ENCODE results near the gene C6.
A peak's percentile ranks its signal among the peaks of the same experiment; 100 is the strongest.
"Not testable (repeated sequence)": the region's sequence is repeated elsewhere in the genome, so short reads cannot be mapped to it uniquely, and the experiment has no call there.

C6 gene

DNA sequence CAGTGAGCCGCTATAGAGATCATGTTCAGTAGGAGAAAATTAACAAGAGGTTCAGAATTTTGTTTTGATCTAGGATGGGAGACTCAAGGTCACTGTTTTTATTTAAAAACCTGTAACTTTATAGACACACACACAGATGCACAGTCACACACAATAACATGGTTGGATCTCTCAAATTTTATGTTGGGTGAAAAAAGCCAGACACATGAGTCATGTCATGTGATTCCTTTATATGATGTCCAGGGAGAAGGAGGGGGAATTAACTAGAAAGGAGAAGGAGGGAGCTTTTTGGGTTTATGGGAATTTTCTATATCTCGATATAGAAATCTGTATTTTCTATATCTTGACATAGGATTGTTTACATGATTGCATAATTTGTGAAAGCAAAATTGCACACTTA lies 17.1 kb downstream of the C6 start:
- DNase-seq = no peak

DNA sequence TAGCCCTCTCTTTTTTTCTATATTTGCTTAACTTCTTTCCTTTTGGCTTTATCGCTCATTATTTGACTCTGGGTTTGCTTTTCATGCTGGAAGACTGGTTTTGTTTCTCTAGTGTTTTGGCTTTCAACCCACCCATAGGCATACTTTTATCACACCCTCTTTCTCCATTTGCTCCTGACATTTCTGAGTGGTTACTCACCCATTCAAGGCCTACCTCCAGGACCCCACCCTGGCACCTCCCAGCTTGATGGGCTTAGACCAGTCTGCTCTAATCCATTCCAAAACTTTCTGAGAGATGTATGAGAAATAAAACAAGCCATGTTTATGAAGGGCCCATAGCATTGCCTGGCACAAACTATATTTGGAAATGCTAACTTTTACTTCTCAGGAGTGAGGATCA lies 18.1 kb downstream of the C6 start:
- DNase-seq = no peak

- no peak for DNase-seq
Observed at GRCh38 chr5:41194339-41194738, 19.0 kb downstream of the C6 start.

GRCh38 chr5:41193456-41194205 lies 19.7 kb downstream of the C6 start:
- DNase-seq = peak; percentile 63

- no peak for DNase-seq
Observed at GRCh38 chr5:41191249-41191648, 22.1 kb downstream of the C6 start.

DNA sequence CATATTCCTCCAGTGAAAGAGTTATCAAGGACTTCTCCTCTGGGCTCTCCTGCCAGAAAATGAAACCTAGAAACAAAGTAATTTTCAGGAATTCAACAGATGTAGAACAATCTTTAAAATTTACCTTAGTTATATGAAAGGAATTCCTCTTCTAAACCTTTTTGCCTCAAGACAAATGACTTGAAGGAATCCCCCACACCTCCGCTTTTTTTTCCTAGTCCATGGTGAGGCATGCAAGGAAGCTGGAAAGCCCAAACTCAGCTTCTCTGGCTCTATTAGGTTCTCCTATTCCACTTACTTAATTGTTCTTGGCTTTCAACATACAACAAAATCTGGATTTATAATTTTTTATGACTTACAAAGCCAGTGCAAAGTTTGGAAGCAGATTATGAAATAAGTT lies 27.2 kb downstream of the C6 start:
- DNase-seq = no peak

DNA sequence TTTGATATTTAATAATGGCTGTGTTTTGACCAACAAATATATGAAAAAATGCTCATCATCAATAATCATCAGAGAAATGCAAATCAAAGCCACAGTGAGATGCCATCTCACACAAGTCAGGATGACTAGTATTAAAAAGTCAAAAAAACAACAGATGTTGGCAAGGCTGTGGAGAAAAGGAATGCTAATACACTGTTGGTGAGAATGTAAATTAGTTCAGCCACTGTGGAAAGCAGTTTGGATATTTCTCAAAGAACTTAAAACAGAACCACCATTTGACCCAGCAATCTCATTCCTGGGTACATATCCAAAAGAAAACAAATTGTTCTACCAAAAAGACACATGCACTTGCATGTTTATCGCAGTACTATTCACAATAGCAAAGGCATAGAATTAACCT lies 30.0 kb downstream of the C6 start:
- not testable (repeated sequence) for DNase-seq

GRCh38 chr5:41182666-41183065 lies 30.7 kb downstream of the C6 start:
- no peak for DNase-seq

DNA sequence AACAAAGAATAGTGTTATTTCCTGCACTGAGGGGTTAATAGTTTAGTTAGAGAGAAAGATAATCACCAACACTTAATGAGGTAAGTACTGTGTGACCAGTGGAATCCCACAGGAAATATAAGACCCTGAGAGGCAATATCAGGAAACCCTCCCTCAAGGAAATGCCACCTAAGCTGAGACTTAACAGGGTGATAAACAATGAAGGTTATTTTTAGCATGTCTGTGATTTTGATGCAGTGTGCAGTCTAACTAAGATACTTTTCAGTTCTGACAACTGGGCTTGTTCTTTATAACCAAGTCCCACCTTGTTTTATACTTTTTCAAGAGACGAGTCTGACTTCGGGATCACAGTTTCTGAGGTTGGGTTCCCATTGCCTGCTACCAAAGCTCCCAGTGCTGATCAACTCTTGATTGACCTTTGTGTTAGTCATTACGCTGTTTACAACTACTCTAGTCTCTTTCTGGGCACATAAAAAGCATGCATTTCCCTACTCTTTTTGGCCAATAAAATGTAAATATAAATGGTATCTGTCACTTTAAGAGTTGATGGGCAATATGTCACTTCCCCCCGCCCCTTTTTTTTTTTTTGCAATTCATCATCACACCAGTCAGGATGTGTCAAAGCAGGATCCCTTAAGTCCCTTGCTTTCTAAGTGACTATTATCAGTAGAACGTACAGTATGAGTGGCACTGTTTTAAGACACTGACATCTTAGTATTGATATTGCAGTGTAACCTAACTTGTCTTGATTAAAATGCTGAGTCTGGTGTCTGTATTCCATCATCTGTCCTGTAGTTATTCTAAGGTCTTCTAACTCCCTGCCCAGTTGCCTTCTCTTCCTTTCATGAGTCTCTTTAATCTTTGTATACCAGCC lies 31.4 kb downstream of the C6 start:
- no peak for DNase-seq

DNA sequence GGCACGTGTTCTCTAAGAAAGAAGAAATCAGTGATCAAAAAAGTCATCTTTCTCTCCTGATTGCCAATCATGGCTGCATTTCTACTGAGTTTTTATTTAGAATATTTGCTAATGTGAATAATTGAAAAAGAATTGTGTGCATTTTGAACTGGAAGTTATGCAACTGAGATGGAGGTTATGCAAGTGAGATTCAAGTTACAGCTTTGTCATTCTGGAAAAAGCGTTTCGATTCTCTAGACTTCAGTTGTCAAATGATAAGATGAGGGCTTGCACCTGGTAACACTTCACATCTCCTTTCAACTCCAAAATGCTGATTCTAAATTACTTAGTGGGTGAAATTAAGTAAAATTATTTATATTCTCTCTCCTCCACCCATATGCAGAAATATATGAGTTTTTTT lies 36.4 kb downstream of the C6 start:
- no peak for DNase-seq

GRCh38 chr5:41172012-41172411 lies 41.3 kb downstream of the C6 start:
- no peak for DNase-seq

DNA sequence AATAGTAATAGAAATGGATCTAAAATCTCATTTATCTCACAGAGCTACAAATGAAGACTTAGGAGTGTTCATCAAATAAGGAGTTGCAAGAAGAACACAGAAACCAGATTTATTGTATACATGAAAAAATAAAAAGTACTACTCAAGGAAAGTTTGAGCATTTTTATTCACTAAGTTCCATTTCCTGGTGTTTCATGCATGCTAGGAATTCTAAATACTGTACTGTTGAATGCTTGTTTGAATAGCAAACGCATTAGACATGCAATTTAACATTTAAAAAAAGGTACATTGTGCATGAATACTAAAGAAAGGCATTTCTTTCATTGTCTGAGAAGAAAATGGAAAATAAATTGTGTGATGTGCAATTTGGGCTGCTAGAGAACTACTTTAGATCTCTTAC lies 52.1 kb downstream of the C6 start:
- DNase-seq = no peak

- DNase-seq = no peak
Observed at GRCh38 chr5:41157272-41157894, 55.9 kb downstream of the C6 start.

DNA sequence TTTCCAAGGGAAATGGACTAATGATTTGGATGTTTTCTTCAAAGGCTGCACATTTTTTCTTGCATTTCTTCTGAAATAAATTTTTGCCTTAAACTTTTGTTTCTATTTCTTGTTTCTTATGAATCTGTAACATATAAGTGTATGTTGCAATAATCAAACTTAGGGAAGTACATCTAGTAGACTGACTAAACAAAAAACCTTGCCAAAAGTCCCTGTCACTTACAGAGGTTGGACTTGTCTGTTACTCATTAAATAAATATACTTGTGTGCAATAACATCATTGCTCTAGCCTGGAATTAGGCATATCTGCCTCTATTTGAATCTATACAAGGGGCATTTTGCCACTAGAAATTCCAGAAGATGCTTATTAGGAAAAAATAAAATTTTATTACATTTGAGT lies 56.6 kb downstream of the C6 start:
- no peak for DNase-seq

GRCh38 chr5:41154491-41154890 lies 58.8 kb downstream of the C6 start:
- DNase-seq = no peak

- DNase-seq = no peak
Observed at GRCh38 chr5:41151564-41151963, 61.8 kb downstream of the C6 start.

- peak; percentile 24 for DNase-seq
Observed at GRCh38 chr5:41148448-41148847, 64.9 kb downstream of the C6 start.

DNA sequence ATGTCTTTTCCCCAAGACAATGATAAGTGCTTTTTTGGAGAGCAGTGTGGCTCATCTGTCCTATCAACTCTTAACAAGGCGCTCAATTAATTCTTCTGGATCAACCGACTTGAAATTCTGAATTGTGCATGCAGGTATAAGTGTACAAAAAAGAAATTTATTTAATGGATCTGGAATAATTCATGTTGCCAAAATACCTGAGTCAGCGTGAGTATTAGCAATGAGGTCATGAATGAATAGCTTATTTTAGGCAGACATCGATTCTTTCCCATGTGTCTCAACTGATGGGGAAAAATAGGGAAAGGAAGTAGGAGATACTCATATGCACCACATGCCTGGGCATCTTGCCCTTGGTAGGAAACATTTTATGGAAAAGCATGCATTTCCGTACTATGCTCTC lies 68.0 kb downstream of the C6 start:
- no peak for DNase-seq

- no peak for DNase-seq
Observed at GRCh38 chr5:41143131-41143901, 70.0 kb downstream of the C6 start.

GRCh38 chr5:41127967-41128690 lies 85.2 kb downstream of the C6 start:
- DNase-seq = no peak

GRCh38 chr5:41122459-41122858 lies 90.9 kb downstream of the C6 start:
- no peak for DNase-seq

DNA sequence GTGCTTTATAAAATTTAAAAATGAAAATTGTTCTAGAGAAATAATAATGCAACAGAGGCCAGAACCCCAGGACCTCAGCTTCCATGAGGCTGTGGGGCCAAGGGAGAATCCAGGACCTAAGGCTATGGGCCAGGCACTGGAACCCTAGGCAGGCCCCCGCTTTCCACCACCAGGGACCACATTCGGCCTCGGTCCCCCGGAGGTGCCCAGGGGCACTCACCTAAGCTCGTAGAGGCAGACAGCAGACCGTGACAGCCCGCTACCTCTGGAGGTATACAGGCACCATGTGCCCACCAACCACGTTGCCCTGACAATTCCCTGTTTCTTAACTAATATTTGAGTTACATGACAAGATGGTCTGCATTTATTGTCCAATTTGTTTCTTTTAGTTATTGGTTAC lies 92.7 kb downstream of the C6 start:
- DNase-seq = no peak
